KMS-11 (cell line): Measurements from ENCODE around the gene GDF10.
A peak's percentile ranks its signal among the peaks of the same experiment; 100 is the strongest.

ENCODE experiments used
- H2AFZ ChIP-seq: fragments of 200-600 bp; sonication (generic); 2 replicates; pipeline ENCODE4 v1.6.1; 2016; ENCODE audit warnings: antibody characterized with exemption, mixed run types, low read depth
- H3K27ac ChIP-seq: fragments of 200-600 bp; sonication (generic); 2 replicates; pipeline ENCODE4 v1.6.1; 2016; ENCODE audit warnings: mild to moderate bottlenecking, mixed run types
- H3K27me3 ChIP-seq: fragments of 200-600 bp; sonication (generic); 2 replicates; pipeline ENCODE4 v1.6.1; 2017; ENCODE audit warnings: mild to moderate bottlenecking, low read depth, mixed run types, moderate library complexity; ENCODE audit not compliant: insufficient read depth
- H3K36me3 ChIP-seq: fragments of 200-600 bp; sonication (generic); 2 replicates; pipeline ENCODE4 v1.6.1; 2017; ENCODE audit warnings: mild to moderate bottlenecking, mixed run types; ENCODE audit not compliant: insufficient read depth
- H3K4me1 ChIP-seq: fragments of 200-600 bp; sonication (generic); 2 replicates; pipeline ENCODE4 v1.6.1; 2016; ENCODE audit warnings: mild to moderate bottlenecking, low read depth, mixed run types; ENCODE audit not compliant: poor library complexity, severe bottlenecking
- H3K4me2 ChIP-seq: fragments of 200-600 bp; sonication (generic); 2 replicates; pipeline ENCODE4 v1.7.0; 2016; ENCODE audit warnings: mild to moderate bottlenecking, mixed run types
- H3K4me3 ChIP-seq: fragments of 200-600 bp; sonication (generic); IDR thresholded peaks from 2 replicates; pipeline ENCODE4 v1.6.1; 2017; ENCODE audit warnings: low read depth, low read length, mixed read lengths; ENCODE audit not compliant: insufficient read depth
- H3K79me2 ChIP-seq: fragments of 200-600 bp; sonication (generic); 2 replicates; pipeline ENCODE4 v1.6.1; 2016; ENCODE audit warnings: low read depth, mixed run types; ENCODE audit not compliant: insufficient read depth
- H3K9ac ChIP-seq: fragments of 200-600 bp; sonication (generic); 2 replicates; pipeline ENCODE4 v1.6.1; 2016; ENCODE audit warnings: mild to moderate bottlenecking, mixed run types
- H4K20me1 ChIP-seq: fragments of 200-600 bp; sonication (generic); 2 replicates; pipeline ENCODE4 v1.6.1; 2016; ENCODE audit warnings: mild to moderate bottlenecking, mixed run types; ENCODE audit not compliant: insufficient read depth
- TF ChIP-seq, protein P1 (sequence below): fragments of 200-600 bp; sonication (generic); conservative IDR thresholded peaks from 2 replicates; pipeline ENCODE4 v1.6.1; 2017; ENCODE audit warnings: low read depth, mild to moderate bottlenecking, antibody characterized with exemption, low read length, moderate library complexity, mixed read lengths

The GDF10 gene

GRCh38 chr10:47361293-47361692 is 61.3 kb downstream of the GDF10 start:
- Histone ChIP-seq H3K27me3 (no peaks in the 10 kb centered on the region), H3K4me2 (no peak overlapping the region), H3K79me2 (no peaks in the 10 kb centered on the region), H3K9ac (no peak overlapping the region), H4K20me1 (no peaks in the 10 kb centered on the region), H2AFZ (no peak overlapping the region), H3K4me3 (no peak overlapping the region), H3K36me3 (no peaks in the 10 kb centered on the region), H3K4me1 (no peaks in the 10 kb centered on the region), H3K27ac (no peak overlapping the region)
- TF ChIP-seq, protein P1, sequence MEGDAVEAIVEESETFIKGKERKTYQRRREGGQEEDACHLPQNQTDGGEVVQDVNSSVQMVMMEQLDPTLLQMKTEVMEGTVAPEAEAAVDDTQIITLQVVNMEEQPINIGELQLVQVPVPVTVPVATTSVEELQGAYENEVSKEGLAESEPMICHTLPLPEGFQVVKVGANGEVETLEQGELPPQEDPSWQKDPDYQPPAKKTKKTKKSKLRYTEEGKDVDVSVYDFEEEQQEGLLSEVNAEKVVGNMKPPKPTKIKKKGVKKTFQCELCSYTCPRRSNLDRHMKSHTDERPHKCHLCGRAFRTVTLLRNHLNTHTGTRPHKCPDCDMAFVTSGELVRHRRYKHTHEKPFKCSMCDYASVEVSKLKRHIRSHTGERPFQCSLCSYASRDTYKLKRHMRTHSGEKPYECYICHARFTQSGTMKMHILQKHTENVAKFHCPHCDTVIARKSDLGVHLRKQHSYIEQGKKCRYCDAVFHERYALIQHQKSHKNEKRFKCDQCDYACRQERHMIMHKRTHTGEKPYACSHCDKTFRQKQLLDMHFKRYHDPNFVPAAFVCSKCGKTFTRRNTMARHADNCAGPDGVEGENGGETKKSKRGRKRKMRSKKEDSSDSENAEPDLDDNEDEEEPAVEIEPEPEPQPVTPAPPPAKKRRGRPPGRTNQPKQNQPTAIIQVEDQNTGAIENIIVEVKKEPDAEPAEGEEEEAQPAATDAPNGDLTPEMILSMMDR = peak; percentile 61; the same call in 1 of the 2 replicates

- Histone ChIP-seq H3K4me2 (no peak overlapping the region), H2AFZ (no peak overlapping the region), H3K4me1 (no peaks in the 10 kb centered on the region), H3K4me3 (no peak overlapping the region), H3K36me3 (no peaks in the 10 kb centered on the region), H3K27me3 (no peaks in the 10 kb centered on the region), H4K20me1 (no peaks in the 10 kb centered on the region), H3K27ac (no peak overlapping the region), H3K79me2 (no peaks in the 10 kb centered on the region), H3K9ac (no peak overlapping the region)
- TF ChIP-seq, protein P1 = no peak
Measured at GRCh38 chr10:47362199-47362598, 62.2 kb downstream of the GDF10 start.
